HT1080 (cell line): ENCODE results near the gene ADCY3. TPM values are rescaled to one million over a fixed set of nuclear protein-coding genes. Genes with fewer than 3 reads are reported as not detected.

Source experiments
- DNase-seq: peaks from one replicate; pipeline ENCODE4 v3.0.0-alpha.2; 2015; ENCODE audit warnings: low read depth
- total RNA-seq: library from RNA; depleted of rRNA; stranded (reverse); fragments of >200 nt; shearing (Covaris generic); gene quantifications from 2 replicates; pipeline ENCODE4 v1.2.3, GENCODE V29; 2014

The ADCY3 gene
- total RNA-seq, 1 experiment from 2014 or later, result 73.5 TPM

- DNase-seq, result no peak
These were observed 68.0 kb downstream of the ADCY3 start for GRCh38 chr2:24852026-24852425.

- no peak for DNase-seq
These were observed 69.1 kb downstream of the ADCY3 start for GRCh38 chr2:24850944-24851343.

GRCh38 chr2:24845691-24846090 lies 74.3 kb downstream of the ADCY3 start:
- no peak for DNase-seq

GRCh38 chr2:24844023-24844685 lies 75.9 kb downstream of the ADCY3 start:
- no peak for DNase-seq

GRCh38 chr2:24843330-24843860 lies 76.6 kb downstream of the ADCY3 start:
- DNase-seq, result no peak

- no peak for DNase-seq
These were observed 77.7 kb downstream of the ADCY3 start for GRCh38 chr2:24842081-24843050.

GRCh38 chr2:24840962-24841945 lies 78.8 kb downstream of the ADCY3 start:
- no peak for DNase-seq

- DNase-seq, result no peak
These were observed 79.7 kb downstream of the ADCY3 start for GRCh38 chr2:24840164-24840869.

- DNase-seq, result no peak
These were observed 80.3 kb downstream of the ADCY3 start for GRCh38 chr2:24839729-24840128.

GRCh38 chr2:24838541-24838940 lies 81.5 kb downstream of the ADCY3 start:
- DNase-seq, result no peak

GRCh38 chr2:24837996-24838513 lies 82.0 kb downstream of the ADCY3 start:
- DNase-seq, result no peak

GRCh38 chr2:24836706-24837105 lies 83.3 kb downstream of the ADCY3 start:
- no peak for DNase-seq

- DNase-seq, result no peak
These were observed 83.8 kb downstream of the ADCY3 start for GRCh38 chr2:24836206-24836605.

- peak; percentile 77 for DNase-seq
These were observed 84.6 kb downstream of the ADCY3 start for GRCh38 chr2:24835411-24835810.

- DNase-seq, result no peak
These were observed 85.2 kb downstream of the ADCY3 start for GRCh38 chr2:24834733-24835395.

- no peak for DNase-seq
These were observed 86.0 kb downstream of the ADCY3 start for GRCh38 chr2:24833821-24834732.

GRCh38 chr2:24832931-24833701 lies 86.9 kb downstream of the ADCY3 start:
- no peak for DNase-seq

- no peak for DNase-seq
These were observed 87.5 kb downstream of the ADCY3 start for GRCh38 chr2:24832521-24832920.
